ENCODE measurements around the gene USP47.

- TF ChIP-seq ZFP3 (CRISPR knock-in tag; IDR thresholded peaks at IDR 0.05) (no peak), RARB (CRISPR knock-in tag; IDR thresholded peaks at IDR 0.05) (no peak), ESRRG (CRISPR knock-in tag; IDR thresholded peaks at IDR 0.05) (no peak), PATZ1 (CRISPR knock-in tag; IDR thresholded peaks at IDR 0.05; ENCODE audit: borderline replicate concordance) (no peak), ISL1 (CRISPR knock-in tag; IDR thresholded peaks at IDR 0.05) (no peak), TSHZ2 (CRISPR knock-in tag; IDR thresholded peaks at IDR 0.05) (no peak), ZFP30 (CRISPR knock-in tag; IDR thresholded peaks at IDR 0.05) (no peak), PPARA (CRISPR knock-in tag; IDR thresholded peaks at IDR 0.05; ENCODE audit: borderline replicate concordance) (no peak), ZC3H10 (CRISPR knock-in tag; IDR thresholded peaks at IDR 0.05) (no peak), CSDC2 (CRISPR knock-in tag; IDR thresholded peaks at IDR 0.05) (no peak)
Measured at GRCh38 chr11:11965656-11966353, 124.0 kb downstream of the USP47 start.

Data from SK-N-SH treated with all-trans-retinoic acid at 6 μM for 48 hours (cell line).